Measurements from ENCODE around the gene NPC1.

NPC1 gene

GRCh38 chr18:23545247-23545789, 41.0 kb downstream of the NPC1 start:
- DNase-seq = no peak

GRCh38 chr18:23542461-23542860, 43.8 kb downstream of the NPC1 start:
- DNase-seq = no peak

- no peak for DNase-seq
These were observed 44.8 kb downstream of the NPC1 start for GRCh38 chr18:23541349-23542093.

- peak; percentile 40 for DNase-seq
These were observed 45.4 kb downstream of the NPC1 start for GRCh38 chr18:23540867-23541266.

GRCh38 chr18:23539911-23540525, 46.3 kb downstream of the NPC1 start:
- no peak for DNase-seq

- no peak for DNase-seq
These were observed 47.0 kb downstream of the NPC1 start for GRCh38 chr18:23539296-23539695.

GRCh38 chr18:23538870-23539269, 47.4 kb downstream of the NPC1 start:
- no peak for DNase-seq

- no peak for DNase-seq
These were observed 48.3 kb downstream of the NPC1 start for GRCh38 chr18:23538001-23538400.

- DNase-seq = no peak
These were observed 49.0 kb downstream of the NPC1 start for GRCh38 chr18:23537274-23537673.

GRCh38 chr18:23536204-23536603, 50.1 kb downstream of the NPC1 start:
- DNase-seq = no peak

GRCh38 chr18:23534276-23534675, 52.0 kb downstream of the NPC1 start:
- DNase-seq = no peak

GRCh38 chr18:23532848-23533247, 53.5 kb downstream of the NPC1 start:
- DNase-seq = no peak

GRCh38 chr18:23531912-23532311, 54.4 kb downstream of the NPC1 start:
- DNase-seq = no peak

- no peak for DNase-seq
These were observed 56.1 kb downstream of the NPC1 start for GRCh38 chr18:23530195-23530594.

GRCh38 chr18:23529604-23530003, 56.7 kb downstream of the NPC1 start:
- DNase-seq = no peak

- DNase-seq = no peak
These were observed 57.5 kb downstream of the NPC1 start for GRCh38 chr18:23528580-23529472.

GRCh38 chr18:23526501-23527063, 59.7 kb downstream of the NPC1 start:
- no peak for DNase-seq

GRCh38 chr18:23524213-23524707, 62.0 kb downstream of the NPC1 start:
- no peak for DNase-seq

- no peak for DNase-seq
These were observed 62.7 kb downstream of the NPC1 start for GRCh38 chr18:23523429-23524212.

GRCh38 chr18:23521907-23522306, 64.4 kb downstream of the NPC1 start:
- no peak for DNase-seq

- DNase-seq = no peak
These were observed 65.0 kb downstream of the NPC1 start for GRCh38 chr18:23521271-23521670.

GRCh38 chr18:23519734-23520133, 66.6 kb downstream of the NPC1 start:
- DNase-seq = no peak
